Keratinocyte (primary cell): ENCODE measurements around the gene SERBP1.

Experiments
- CTCF ChIP-seq, 3 experiments: IDR thresholded peaks in 1 of 3; conservative IDR thresholded peaks in 1 of 3; optimal IDR thresholded peaks in 1 of 3; 2 replicates in 2 of 3; 3 replicates in 1 of 3; pipeline versions ENCODE3 to v1.5.1; 2011; ENCODE audit warnings: low read length in 3 of 3, mild to moderate bottlenecking in 3 of 3, moderate library complexity in 2 of 3, control low read depth in 1 of 3, inconsistent platforms in 1 of 3; ENCODE audit not compliant: insufficient read depth in 2 of 3; ENCODE audit errors: extremely low read depth in 1 of 3
- EZH2 ChIP-seq: IDR thresholded peaks from one replicate; pipeline ENCODE4 v1.6.1; 2012; ENCODE audit warnings: inconsistent platforms, mild to moderate bottlenecking, low read length, moderate library complexity

- TF ChIP-seq CTCF (optimal IDR thresholded peaks at IDR 0.05 in 1 of 3, IDR thresholded peaks at IDR 0.05 in 1 of 3, conservative IDR thresholded peaks at IDR 0.05 in 1 of 3; ENCODE audit: extremely low read depth in 1 of 3, insufficient read depth in 2 of 3, low read length in 3 of 3) (no peak), EZH2 (no peak)
Measured at GRCh38 chr1:67414574-67414973, 15.6 kb downstream of the SERBP1 start.
